ENCODE data around the gene FAM228B. TPM values are rescaled to one million over a fixed set of nuclear protein-coding genes. Genes with fewer than 3 reads are reported as not detected.

FAM228B gene
- total and polyA plus RNA-seq, 9 of the 15 experiments (the other 6 are each of a cell fraction or from before 2014, with no cell fraction given) = 1.1 to 3.7 (median 2.6) TPM

DNA sequence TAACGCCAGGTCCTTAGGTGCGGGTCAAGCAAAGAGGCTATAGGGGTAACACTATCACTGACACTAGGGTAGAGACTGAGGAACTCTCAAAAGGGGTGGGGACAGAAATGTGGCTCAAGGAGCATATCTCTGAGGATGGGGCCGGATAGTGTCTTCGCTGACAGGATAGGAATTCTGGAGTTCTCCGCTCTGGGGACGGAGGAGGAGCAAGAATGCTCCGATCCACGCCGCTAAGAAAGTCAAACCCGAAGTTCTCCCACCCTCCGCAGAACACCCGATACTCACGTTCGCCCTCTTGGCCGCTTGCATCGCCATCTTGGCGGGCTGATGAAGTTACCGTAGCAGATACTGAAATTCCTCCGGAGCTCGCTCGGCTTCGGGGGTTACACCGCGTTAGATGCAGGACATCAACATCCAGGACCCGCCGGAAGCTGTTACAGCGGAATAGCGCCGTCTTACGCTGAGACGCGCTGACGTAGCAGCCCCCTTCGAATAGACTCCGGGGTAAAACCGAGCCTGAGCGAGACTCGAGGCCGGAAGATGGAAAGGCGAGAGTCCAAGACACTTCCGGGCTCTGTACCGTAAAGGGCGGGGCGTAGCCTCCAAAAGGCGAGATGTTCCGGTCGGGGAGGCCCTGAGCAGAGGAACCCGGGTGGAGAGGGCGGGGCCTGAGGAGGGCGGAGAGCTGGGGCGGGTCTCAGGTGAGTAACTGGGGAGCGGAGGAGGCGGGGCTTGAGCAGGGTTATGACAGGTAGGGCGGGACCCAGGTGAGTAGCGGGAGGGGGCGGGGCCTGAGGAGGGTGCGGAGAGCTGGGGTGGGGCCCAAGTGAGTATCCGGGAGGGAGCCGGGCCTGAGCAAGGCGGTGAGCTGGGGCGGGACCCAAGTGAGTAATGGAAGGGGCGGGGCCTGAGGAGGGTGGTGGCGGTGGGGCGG is 47.1 kb upstream of the FAM228B start, which contains the start of gene SF3B6 (continued):
- TF ChIP-seq HDAC6 (IDR thresholded peaks at IDR 0.05; ENCODE audit: low read depth, low read length) (no peak), TAF15 (IDR thresholded peaks at IDR 0.05; ENCODE audit: low read depth, low read length) (no peak), SRSF1 (IDR thresholded peaks at IDR 0.05; ENCODE audit: low read depth, low read length) (no peak), RUNX1 (IDR thresholded peaks at IDR 0.05; ENCODE audit: low read depth) (no peak), ZKSCAN1 (IDR thresholded peaks at IDR 0.05; ENCODE audit: low read depth, low read length) (peak; percentile 76; the same call in 1 of the 2 replicates), STAT5A (IDR thresholded peaks at IDR 0.05; ENCODE audit: borderline replicate concordance, low read length) (peak; percentile 14; the same call in 1 of the 2 replicates), ZNF311 (CRISPR knock-in tag; IDR thresholded peaks at IDR 0.05) (no peak), E2F3 (CRISPR knock-in tag; IDR thresholded peaks at IDR 0.05) (no peak), CREBBP (IDR thresholded peaks at IDR 0.05; ENCODE audit: low read depth, low read length) (no peak), POLR2AphosphoS2 (IDR thresholded peaks at IDR 0.05; ENCODE audit: low read length) (peak; percentile 70; the same call in 1 of the 2 replicates), HDAC8 (tag; IDR thresholded peaks at IDR 0.05) (0 out of 2 replicates have a peak, but pooled peaks have one; percentile 61)
- TF ChIP-seq, protein P1, sequence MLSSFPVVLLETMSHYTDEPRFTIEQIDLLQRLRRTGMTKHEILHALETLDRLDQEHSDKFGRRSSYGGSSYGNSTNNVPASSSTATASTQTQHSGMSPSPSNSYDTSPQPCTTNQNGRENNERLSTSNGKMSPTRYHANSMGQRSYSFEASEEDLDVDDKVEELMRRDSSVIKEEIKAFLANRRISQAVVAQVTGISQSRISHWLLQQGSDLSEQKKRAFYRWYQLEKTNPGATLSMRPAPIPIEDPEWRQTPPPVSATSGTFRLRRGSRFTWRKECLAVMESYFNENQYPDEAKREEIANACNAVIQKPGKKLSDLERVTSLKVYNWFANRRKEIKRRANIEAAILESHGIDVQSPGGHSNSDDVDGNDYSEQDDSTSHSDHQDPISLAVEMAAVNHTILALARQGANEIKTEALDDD (IDR thresholded peaks at IDR 0.05) = no peak
- TF ChIP-seq, protein P2, sequence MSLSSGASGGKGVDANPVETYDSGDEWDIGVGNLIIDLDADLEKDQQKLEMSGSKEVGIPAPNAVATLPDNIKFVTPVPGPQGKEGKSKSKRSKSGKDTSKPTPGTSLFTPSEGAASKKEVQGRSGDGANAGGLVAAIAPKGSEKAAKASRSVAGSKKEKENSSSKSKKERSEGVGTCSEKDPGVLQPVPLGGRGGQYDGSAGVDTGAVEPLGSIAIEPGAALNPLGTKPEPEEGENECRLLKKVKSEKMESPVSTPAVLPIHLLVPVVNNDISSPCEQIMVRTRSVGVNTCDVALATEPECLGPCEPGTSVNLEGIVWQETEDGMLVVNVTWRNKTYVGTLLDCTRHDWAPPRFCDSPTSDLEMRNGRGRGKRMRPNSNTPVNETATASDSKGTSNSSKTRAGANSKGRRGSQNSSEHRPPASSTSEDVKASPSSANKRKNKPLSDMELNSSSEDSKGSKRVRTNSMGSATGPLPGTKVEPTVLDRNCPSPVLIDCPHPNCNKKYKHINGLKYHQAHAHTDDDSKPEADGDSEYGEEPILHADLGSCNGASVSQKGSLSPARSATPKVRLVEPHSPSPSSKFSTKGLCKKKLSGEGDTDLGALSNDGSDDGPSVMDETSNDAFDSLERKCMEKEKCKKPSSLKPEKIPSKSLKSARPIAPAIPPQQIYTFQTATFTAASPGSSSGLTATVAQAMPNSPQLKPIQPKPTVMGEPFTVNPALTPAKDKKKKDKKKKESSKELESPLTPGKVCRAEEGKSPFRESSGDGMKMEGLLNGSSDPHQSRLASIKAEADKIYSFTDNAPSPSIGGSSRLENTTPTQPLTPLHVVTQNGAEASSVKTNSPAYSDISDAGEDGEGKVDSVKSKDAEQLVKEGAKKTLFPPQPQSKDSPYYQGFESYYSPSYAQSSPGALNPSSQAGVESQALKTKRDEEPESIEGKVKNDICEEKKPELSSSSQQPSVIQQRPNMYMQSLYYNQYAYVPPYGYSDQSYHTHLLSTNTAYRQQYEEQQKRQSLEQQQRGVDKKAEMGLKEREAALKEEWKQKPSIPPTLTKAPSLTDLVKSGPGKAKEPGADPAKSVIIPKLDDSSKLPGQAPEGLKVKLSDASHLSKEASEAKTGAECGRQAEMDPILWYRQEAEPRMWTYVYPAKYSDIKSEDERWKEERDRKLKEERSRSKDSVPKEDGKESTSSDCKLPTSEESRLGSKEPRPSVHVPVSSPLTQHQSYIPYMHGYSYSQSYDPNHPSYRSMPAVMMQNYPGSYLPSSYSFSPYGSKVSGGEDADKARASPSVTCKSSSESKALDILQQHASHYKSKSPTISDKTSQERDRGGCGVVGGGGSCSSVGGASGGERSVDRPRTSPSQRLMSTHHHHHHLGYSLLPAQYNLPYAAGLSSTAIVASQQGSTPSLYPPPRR (CRISPR knock-in tag; IDR thresholded peaks at IDR 0.05; ENCODE audit: borderline replicate concordance) = no peak
- TF ChIP-seq, protein P3, sequence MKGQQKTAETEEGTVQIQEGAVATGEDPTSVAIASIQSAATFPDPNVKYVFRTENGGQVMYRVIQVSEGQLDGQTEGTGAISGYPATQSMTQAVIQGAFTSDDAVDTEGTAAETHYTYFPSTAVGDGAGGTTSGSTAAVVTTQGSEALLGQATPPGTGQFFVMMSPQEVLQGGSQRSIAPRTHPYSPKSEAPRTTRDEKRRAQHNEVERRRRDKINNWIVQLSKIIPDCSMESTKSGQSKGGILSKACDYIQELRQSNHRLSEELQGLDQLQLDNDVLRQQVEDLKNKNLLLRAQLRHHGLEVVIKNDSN (CRISPR knock-in tag; IDR thresholded peaks at IDR 0.05) = no peak
- TF ChIP-seq, protein P4, sequence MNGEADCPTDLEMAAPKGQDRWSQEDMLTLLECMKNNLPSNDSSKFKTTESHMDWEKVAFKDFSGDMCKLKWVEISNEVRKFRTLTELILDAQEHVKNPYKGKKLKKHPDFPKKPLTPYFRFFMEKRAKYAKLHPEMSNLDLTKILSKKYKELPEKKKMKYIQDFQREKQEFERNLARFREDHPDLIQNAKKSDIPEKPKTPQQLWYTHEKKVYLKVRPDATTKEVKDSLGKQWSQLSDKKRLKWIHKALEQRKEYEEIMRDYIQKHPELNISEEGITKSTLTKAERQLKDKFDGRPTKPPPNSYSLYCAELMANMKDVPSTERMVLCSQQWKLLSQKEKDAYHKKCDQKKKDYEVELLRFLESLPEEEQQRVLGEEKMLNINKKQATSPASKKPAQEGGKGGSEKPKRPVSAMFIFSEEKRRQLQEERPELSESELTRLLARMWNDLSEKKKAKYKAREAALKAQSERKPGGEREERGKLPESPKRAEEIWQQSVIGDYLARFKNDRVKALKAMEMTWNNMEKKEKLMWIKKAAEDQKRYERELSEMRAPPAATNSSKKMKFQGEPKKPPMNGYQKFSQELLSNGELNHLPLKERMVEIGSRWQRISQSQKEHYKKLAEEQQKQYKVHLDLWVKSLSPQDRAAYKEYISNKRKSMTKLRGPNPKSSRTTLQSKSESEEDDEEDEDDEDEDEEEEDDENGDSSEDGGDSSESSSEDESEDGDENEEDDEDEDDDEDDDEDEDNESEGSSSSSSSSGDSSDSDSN (IDR thresholded peaks at IDR 0.05; ENCODE audit: borderline replicate concordance in 1 of 2, low read depth in 2 of 2, low read length in 2 of 2) = peak in 1 of 2 experiments; percentile 79; a peak in 1 of 4 replicates
